GM21526 (cell line): Measurements from ENCODE around the gene RALGPS1.

Experiments used
- ATAC-seq: cut with Tn5 transposase; IDR thresholded peaks from one replicate; pipeline ENCODE4 v1.9.1; 2021; ENCODE audit warnings: moderate library complexity; ENCODE audit not compliant: unreplicated experiment, low FRiP score

The RALGPS1 gene

GRCh38 chr9:127112056-127112455, 197.5 kb downstream of the RALGPS1 start:
- no peak for ATAC-seq

DNA sequence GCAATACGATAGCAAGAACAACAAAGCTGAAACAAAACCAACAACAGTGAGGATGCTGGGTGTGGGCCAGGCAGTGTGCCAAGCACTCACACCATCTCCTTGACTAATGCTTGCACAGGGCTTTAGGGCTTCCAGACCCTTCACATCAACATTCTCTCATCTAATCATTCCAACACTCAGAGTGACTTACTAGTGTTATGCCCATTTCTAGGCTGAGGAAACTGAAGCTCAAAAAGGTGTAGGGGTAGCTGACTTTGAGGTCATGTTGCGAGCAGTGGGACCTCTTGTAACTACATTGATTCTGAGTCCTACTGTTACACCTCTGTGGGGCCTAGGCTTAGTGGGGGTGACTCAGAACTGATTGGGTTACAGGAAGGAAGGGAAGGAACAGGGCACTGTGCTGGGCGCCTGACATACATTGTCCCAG, 198.2 kb downstream of the RALGPS1 start:
- no peak for ATAC-seq

DNA sequence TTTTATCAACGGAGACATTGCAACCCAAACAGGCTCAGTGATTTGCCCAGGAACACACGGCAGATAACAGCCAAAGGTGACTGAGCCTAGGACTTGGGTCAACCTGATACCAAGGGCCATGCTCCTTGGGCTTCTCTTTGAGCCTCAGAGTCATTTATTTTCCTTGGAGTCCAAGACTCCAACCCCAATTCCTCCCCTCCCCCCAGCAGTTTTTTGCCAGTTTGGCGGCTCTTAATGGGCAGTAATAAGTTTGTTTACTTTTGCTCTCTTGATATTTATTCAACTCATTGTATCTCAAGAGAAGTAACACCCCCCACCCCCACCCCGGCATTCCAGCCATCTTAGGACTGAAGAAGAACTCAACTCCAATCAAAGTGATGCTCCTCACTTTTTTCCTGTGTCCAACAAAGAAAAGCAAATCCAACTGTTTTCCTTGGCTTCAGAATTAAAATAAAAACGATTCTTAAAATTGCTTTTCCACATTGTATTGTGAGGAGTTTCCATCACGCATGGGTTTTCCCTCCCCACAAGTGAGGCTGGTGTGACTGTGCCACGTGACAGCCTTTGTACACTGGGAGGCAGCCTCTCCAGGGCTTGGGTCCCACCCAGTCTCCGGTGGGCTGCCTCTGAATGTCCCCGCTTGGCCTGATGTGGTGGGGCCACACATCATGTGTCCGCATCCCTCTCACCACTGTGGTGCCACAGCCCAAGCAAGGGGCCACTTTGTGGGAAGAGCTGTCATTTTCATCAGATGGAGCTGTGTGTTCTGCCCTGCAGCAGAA, 198.8 kb downstream of the RALGPS1 start:
- no peak for ATAC-seq

DNA sequence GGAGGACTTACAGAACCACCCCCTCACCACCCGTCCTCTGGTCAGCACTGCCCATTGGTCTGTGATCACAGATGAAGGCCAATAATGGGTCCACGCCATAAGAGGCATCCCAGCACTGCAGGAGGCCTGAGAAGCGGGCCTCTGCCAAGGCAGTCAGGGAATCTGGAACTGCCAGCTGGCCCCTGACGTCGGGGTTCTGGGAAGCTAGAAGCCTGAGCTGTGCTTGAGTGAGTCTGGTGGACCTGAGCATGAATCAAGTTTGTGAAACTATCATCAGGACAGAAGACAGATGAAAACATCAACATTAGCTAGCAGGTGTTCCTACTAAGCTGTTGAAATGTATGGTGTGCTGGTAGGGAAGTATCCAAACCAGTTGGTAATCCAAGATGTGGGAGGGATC, 200.0 kb downstream of the RALGPS1 start:
- no peak for ATAC-seq

DNA sequence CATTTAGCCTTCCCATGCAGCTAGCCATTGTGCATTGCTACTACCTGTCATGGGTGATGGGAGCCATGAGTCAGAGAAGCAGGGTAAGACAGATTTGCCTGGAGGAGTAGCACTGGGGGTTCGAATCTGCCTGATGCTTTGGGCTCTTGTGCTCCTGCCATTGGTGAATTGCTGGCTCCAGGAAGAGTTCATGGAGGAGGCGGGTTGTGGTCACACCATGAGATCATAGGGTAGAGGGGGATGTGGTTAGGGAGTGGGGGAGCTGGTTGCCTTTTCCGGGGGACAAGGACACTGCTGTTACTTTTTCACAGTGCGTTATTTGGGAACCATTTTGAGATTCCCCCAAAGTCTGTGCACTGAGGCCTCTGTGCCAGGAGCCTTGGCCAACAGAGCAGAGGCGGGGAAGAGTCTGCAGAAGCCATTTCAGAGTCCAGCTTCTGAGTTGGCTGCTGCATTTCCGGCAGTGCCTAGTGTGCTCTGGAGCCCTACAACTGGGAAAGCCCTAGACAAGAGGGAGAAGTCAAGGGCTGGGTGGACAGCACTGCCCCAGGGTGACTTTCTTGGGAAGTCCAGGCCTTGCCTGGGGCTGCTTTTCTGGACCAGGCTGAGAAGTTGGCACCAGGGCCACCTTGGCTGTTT, 201.6 kb downstream of the RALGPS1 start:
- ATAC-seq = no peak

- ATAC-seq = no peak
Observed at GRCh38 chr9:127116957-127117356, 202.4 kb downstream of the RALGPS1 start.

- ATAC-seq = no peak
Observed at GRCh38 chr9:127117801-127118200, 203.2 kb downstream of the RALGPS1 start.

DNA sequence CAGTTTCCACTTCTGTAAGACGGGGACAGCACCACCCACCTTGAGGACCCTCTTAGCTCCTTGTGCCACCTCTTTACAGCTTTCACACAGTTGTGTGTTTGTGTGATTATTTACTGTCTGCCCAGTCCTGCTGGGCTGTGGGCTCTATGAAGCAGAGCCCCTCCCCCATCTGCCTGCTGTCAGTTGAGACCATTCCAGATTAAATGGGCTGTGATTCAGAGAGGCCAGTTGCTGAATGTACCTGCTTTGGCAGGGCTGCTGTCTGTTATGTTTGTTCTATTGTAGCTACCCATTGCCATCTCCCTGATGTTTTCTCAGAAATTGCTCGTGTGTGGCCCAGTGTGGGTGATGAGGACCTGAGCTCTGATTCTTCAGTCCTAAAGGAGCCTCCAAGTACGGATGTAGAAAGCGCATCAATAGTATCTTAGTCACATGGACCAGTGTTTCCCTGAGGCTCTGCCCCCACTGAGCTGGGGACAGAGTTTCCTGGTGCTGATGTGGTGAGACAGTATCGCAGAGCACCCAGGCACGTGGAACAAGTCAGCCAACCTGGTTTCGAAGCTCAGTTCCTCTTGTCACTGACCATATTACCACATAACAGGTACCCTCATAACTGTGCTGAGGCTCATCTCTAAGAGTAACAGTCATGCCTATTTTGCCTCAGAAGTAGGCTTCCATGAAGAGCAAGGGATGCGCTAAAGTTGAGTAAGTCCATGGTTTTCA, 204.2 kb downstream of the RALGPS1 start:
- ATAC-seq = no peak

DNA sequence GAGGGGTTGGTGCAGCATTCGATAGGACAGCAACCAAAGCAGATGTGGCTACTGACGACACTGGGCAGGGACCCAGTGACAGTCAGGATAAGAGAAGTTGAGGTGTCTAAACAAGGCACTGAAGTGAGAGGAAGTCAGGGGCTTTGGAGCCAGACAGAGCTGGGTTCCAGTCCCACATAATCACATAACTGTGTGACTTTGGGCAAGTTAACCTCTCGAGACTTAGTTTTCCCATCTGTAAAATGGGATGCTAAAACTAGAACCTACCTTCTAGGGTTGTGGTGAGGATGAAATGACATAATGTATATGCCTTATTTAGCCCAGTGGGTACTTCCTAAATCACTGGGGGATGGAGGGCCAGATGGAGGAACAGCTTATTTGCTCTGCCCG, 204.7 kb downstream of the RALGPS1 start:
- no peak for ATAC-seq

DNA sequence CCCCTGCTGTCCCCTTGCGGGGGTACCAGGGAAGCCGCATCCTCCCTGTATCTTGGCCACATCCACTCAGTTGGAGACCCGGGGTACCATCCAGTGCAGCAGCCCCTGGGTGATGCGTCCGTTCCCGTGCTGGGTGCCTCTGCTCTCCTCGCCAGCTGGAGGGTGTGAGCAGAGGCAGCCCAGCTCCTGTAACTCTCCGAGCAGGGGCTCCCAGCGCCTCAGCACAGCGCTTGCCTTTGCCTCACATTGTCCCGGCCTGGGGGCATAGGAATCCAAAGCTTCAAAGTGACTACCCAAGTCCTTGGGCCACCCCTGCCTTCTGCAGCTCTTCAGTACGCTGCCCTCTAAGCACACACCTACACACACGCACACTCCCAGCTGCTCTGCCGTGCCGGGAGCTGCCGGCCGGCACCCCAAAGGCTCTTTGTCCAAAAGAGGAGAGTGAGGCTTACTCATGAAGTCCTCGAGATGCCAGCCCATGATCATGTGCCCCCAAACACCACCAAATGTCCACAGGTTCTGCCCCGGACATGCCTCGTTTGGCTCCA, 207.1 kb downstream of the RALGPS1 start:
- ATAC-seq = no peak

- no peak for ATAC-seq
Observed at GRCh38 chr9:127122176-127123063, 207.8 kb downstream of the RALGPS1 start, which contains the start of gene ANGPTL2. Gene ANGPTL2 (minus strand): TSS chr9:127122635. CDS start chr9:127108731, 13,904 bp downstream.

GRCh38 chr9:127123064-127123890, 208.7 kb downstream of the RALGPS1 start:
- ATAC-seq = no peak

DNA sequence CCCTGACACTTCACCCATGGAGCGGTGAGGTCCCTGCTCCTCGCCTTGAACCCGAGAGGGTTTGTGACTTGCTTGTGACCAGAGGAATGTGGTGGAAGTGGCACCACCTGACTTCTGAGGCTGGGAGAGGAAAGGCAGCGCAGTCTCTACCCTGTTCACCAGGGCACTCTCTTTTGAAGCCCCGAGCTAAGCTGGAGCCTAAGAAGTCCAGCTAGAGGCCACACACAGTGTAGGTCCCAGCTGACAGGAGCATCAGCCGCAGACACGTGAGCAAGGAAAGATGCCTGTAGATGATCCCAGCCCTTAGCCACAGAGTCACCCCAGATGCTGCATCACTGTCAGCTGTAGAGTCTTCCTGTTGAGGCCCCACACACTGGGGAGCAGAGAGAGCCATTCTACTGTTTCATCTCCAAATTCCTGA, 209.5 kb downstream of the RALGPS1 start:
- ATAC-seq = no peak

DNA sequence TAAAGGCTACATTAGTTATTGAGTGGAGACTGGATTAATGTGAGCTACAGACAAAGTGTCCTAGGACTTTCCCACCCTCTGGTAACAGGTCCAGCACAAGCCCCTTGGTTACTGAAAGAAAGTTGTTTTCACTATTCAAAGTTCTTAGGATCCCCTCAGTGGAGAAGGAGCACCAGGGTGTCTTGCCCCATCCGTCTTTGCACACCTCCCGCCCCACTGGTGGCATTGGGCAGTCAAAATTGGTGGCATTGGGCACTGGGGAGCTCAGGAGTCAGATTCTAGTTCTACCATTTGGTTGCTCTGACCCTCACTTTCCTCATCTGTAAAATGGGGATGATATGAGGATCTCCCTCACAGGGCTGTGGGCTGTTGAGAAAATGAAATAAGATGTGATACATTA, 210.2 kb downstream of the RALGPS1 start:
- no peak for ATAC-seq

DNA sequence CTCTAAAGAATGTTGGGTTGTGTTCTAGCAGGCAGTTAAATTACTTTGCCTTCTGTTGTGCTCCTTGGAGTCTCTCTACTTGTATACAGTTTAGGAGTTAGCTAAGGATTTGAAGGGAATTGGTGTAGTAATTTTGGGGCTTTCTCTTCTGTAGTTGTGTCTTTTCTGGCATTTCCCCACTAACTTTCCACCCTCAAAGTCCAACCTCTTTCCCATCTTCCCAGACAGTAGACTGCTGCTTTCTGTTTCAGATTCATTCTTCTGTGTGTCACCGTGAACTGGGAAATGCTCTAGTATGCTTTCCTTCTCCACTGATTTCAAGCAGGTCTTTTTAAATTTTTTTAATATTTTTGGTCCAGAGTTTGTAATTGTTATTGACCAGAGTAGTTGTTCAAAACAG, 212.4 kb downstream of the RALGPS1 start:
- ATAC-seq = no peak

GRCh38 chr9:127128341-127129072, 213.9 kb downstream of the RALGPS1 start:
- no peak for ATAC-seq

DNA sequence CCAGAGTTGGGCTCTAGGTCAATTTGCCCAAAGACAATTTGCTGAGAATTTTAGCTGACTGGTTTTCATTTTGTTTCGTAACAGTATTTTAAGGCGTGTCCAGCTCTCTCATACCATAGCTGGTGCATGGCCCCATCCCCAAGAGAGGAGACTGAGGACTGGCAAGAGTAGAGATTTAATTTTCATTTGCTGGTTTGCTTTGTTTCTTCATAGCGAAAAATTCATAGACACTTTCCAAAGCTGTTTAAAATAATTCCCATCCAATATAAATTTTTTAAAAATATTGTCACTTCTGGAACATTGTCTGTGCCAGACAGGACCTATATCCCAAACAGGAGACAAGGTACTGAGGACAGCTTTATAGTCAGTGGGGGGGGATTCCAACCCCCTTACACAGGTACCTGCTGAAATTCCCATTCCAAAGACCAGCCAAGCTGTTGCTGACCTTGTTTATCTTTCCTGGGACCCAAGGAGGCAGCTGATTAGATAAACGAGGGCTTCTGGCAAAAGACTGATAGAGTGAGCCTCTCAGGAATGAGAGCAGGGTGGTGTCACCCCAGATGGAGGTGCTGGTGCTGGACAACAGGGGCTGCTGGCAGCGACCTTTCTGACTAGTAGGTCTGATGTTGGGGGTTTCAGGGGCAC, 214.6 kb downstream of the RALGPS1 start:
- no peak for ATAC-seq

DNA sequence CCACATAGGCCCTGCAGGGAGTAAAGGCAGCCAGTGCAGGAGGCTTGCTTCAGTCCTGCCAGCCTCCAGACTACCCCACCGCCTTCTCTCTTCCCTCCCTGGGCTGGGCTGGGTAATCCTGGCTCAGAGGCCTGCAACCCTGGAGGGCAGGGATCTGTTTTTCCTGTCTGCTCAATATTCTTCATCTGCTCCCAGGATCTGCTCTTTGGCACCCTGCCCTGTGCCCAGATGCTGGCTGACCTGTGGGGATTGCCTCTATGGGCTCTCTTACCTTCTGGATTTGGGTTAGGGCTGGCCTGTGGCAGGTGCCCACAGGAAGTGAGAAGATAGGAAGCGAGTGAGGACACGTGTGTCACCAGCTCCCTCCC, 215.1 kb downstream of the RALGPS1 start:
- no peak for ATAC-seq
